ENCODE results near the gene ENPP7.

DNA sequence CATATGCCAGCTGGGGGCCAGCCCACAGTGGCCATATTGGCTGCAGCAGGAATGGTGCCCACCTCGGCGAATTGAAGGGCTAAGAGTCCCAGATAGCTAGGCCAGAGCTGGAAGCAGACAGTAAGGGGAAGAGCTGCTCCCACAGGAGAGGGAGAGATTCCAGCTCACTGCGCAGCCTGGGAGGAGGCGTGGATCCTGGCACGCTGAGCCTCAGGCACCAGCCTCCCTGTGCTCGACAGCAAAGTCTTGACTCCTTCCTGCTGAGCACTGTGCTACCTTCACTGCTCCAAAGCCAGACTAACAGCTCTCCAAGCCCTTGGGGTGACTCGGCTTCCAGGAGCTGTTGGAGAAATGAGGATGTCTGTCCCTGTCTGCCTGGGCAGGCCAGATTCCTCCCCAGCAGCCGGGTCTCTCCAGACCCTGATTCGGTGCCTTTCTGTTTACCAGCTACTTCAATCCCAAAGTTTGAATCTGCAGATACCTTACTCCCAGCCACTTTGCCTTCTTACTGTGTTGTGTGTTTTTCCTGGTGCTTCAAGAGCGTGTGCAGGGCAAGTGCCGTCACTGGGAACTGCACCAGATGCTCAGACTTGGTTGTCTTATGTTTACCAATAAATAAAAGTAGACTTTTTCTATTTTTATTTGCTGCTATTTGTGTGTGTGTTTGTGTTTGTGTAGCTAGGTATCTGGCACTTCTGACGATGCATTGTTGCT is 56.3 kb downstream of the ENPP7 start:
- TF ChIP-seq, protein P1, sequence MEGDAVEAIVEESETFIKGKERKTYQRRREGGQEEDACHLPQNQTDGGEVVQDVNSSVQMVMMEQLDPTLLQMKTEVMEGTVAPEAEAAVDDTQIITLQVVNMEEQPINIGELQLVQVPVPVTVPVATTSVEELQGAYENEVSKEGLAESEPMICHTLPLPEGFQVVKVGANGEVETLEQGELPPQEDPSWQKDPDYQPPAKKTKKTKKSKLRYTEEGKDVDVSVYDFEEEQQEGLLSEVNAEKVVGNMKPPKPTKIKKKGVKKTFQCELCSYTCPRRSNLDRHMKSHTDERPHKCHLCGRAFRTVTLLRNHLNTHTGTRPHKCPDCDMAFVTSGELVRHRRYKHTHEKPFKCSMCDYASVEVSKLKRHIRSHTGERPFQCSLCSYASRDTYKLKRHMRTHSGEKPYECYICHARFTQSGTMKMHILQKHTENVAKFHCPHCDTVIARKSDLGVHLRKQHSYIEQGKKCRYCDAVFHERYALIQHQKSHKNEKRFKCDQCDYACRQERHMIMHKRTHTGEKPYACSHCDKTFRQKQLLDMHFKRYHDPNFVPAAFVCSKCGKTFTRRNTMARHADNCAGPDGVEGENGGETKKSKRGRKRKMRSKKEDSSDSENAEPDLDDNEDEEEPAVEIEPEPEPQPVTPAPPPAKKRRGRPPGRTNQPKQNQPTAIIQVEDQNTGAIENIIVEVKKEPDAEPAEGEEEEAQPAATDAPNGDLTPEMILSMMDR (IDR thresholded peaks at IDR 0.05) = no peak
- no peak for TF ChIP-seq EP300 (IDR thresholded peaks at IDR 0.05)
